ENCODE data around the gene CLEC16A.

CLEC16A gene

DNA sequence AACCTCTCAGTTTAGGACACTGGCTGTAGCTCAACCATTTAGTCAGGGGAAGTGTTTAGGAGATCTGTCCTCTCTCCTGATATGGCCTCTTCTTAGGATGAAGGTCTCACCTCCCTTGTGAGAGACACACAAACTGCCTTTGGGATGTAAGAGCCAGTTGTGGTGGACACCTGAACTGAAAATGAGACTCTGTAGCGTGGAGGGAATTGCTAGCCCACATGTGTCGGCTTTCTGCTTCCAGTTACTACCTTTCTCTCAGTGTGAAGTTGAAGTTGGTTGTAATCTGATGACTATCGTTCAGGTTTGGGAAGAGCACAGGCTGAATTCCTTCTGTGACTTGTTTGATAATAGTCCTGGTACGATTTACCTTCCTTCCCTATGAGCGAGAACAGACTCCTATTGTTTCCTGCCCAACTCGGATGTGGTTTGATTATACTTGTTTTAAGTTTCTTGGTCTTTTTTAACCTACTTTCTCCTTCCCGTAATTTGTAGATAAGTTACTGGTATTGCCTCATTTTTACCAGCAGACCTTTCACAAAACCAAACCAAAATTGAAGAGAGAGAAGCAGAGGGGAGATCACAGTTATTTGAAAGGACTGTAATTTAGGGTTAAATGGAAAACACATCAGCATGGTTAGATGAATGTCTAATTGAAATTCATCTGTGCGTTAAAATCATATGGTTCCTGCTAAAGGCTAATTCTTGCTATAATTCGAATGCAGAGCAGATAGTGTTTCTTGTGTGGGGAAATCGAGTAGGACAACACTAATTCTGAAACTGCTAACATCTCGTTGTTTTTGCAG is 43.2 kb downstream of the CLEC16A start:
- Histone ChIP-seq H3K36me3 (ENCODE audit: control insufficient read depth, insufficient read depth, low read length) (peaks cover 6% of the 10 kb centered on the region), H3K27me3 (replicated peaks; ENCODE audit: control insufficient read depth, insufficient read depth, low read length) (no peaks in the 10 kb centered on the region), H3K4me3 (replicated peaks; ENCODE audit: low read depth, low read length) (no peak overlapping the region)
- DNase-seq (ENCODE audit: extremely low read depth, insufficient read length), result no peak
- TF ChIP-seq, protein P1, sequence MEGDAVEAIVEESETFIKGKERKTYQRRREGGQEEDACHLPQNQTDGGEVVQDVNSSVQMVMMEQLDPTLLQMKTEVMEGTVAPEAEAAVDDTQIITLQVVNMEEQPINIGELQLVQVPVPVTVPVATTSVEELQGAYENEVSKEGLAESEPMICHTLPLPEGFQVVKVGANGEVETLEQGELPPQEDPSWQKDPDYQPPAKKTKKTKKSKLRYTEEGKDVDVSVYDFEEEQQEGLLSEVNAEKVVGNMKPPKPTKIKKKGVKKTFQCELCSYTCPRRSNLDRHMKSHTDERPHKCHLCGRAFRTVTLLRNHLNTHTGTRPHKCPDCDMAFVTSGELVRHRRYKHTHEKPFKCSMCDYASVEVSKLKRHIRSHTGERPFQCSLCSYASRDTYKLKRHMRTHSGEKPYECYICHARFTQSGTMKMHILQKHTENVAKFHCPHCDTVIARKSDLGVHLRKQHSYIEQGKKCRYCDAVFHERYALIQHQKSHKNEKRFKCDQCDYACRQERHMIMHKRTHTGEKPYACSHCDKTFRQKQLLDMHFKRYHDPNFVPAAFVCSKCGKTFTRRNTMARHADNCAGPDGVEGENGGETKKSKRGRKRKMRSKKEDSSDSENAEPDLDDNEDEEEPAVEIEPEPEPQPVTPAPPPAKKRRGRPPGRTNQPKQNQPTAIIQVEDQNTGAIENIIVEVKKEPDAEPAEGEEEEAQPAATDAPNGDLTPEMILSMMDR (IDR thresholded peaks at IDR 0.05; ENCODE audit: insufficient read depth, low read length, poor library complexity, severe bottlenecking), result no peak

DNA sequence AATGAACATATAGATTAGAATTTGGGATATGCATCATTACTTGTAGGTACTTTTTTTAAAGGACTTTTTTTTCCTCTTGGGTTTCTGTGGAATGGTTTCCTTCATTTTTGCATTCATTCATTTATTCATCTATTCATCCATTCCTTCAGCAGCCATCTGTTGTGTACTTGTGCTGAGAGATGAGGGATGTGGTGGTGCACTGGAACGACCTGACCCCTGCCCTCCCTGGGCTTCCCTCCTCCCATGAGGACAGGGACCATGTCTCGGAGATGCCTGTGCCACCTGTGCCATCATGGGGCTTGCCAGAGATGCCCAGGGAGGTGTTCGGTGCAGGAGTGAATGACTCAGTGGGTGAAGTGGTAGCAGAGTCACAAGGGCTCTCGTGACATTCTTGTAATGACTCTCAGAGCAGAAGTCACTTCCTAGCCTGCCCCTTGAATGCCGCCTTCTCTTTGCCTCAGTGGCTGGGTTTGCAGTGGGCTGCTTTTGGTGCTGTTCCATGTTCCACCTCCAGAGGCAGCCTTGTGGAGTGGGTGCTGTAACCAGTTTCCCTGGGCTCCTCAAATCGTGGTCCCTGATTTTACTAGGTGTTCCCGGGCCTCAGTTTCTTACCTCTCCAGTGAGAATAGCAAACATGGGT is 43.9 kb downstream of the CLEC16A start:
- H3K36me3 ChIP-seq (ENCODE audit: control insufficient read depth, insufficient read depth, low read length), result peaks cover 6% of the 10 kb centered on the region

DNA sequence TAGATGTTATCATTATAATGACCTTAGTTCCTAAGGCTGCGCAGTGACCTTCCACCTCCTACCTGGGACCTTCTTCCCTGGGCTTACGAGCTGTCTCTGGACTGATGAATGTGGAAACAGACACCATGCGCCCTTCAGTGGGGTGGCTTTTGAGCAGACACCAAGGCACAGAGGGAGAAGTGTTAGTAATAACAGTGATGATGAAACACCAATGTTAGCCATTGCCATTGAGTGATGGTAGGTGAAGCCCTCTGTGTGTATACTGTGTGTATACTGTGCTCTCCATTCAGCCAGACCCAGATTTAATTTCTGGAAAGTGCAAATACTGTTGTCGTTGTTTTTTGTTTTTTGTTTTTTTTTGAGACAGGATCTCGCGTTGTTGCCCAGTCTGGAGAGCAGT is 44.5 kb downstream of the CLEC16A start:
- TF ChIP-seq, protein P1 (IDR thresholded peaks at IDR 0.05; ENCODE audit: insufficient read depth, low read length, poor library complexity, severe bottlenecking), result no peak
- H3K27me3 ChIP-seq (replicated peaks; ENCODE audit: control insufficient read depth, insufficient read depth, low read length), result no peaks in the 10 kb centered on the region
- DNase-seq (ENCODE audit: extremely low read depth, insufficient read length), result no peak
- H3K36me3 ChIP-seq (ENCODE audit: control insufficient read depth, insufficient read depth, low read length), result peaks cover 8% of the 10 kb centered on the region
- no peak overlapping the region for H3K4me3 ChIP-seq (replicated peaks; ENCODE audit: low read depth, low read length)

More for the DNA sequence above, 43.9 kb downstream of the CLEC16A start:
- peak; percentile 48 for DNase-seq (ENCODE audit: extremely low read depth, insufficient read length)
- H3K4me3 ChIP-seq (replicated peaks; ENCODE audit: low read depth, low read length), result no peak overlapping the region
- no peaks in the 10 kb centered on the region for H3K27me3 ChIP-seq (replicated peaks; ENCODE audit: control insufficient read depth, insufficient read depth, low read length)
- TF ChIP-seq, protein P1 (IDR thresholded peaks at IDR 0.05; ENCODE audit: insufficient read depth, low read length, poor library complexity, severe bottlenecking), result peak; percentile 56

DNA sequence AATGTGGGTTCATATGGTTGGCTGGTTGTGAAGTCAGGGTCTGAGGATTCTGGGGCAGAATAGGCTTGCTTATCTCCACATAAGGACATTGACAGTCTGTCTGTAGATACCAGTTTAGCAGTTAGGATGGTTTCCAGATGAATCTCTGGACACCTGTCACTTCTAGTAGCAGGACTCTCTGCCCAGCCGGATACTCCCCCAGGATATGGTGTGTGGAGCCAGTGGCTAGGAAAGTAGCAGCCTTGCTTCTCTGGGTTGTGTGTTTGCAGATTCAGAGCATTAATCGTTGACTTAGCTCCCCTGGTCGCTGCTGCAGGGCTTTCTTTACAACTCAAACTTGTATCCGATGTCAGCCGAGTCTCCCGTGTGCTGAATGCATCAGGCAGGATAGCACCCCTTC is 45.2 kb downstream of the CLEC16A start:
- H3K36me3 ChIP-seq (ENCODE audit: control insufficient read depth, insufficient read depth, low read length), result peaks cover 13% of the 10 kb centered on the region
- TF ChIP-seq, protein P1 (IDR thresholded peaks at IDR 0.05; ENCODE audit: insufficient read depth, low read length, poor library complexity, severe bottlenecking), result no peak
- no peak overlapping the region for H3K4me3 ChIP-seq (replicated peaks; ENCODE audit: low read depth, low read length)
- H3K27me3 ChIP-seq (replicated peaks; ENCODE audit: control insufficient read depth, insufficient read depth, low read length), result no peaks in the 10 kb centered on the region
- no peak for DNase-seq (ENCODE audit: extremely low read depth, insufficient read length)

DNA sequence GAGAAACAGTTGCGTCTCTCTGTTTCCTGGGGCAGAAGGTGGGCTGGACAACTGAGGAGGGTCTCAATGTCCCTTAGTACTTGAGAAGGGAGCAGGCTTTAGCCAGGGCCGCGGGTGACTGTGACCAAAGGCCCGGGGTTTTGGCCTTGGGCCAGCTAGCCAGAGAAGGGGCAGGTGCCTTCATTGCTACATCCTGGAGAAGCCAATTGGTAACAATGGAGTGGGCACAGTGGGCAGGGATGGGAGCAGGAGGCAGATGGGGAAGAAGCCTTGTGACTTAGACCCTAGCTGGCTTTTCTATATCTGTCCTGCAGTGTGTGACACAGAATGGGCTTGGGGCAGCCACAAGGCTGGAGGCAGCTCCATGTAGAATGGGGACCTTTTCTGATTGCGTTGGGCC is 46.0 kb downstream of the CLEC16A start:
- Histone ChIP-seq H3K27me3 (replicated peaks; ENCODE audit: control insufficient read depth, insufficient read depth, low read length) (no peaks in the 10 kb centered on the region), H3K36me3 (ENCODE audit: control insufficient read depth, insufficient read depth, low read length) (peaks cover 13% of the 10 kb centered on the region), H3K4me3 (replicated peaks; ENCODE audit: low read depth, low read length) (no peak overlapping the region)
- TF ChIP-seq, protein P1 (IDR thresholded peaks at IDR 0.05; ENCODE audit: insufficient read depth, low read length, poor library complexity, severe bottlenecking), result no peak
- DNase-seq (ENCODE audit: extremely low read depth, insufficient read length), result no peak

All from GM06990 (cell line).